HCEC 1CT (cell line): ENCODE results near the gene TMEM179B.
A peak's percentile ranks its signal among the peaks of the same experiment; 100 is the strongest.
"Not testable (repeated sequence)": the region's sequence is repeated elsewhere in the genome, so short reads cannot be mapped to it uniquely, and the experiment has no call there.

Source experiments
- DNase-seq: peaks from one replicate; pipeline ENCODE4 v3.0.0-alpha.2; 2017

The TMEM179B gene

DNA sequence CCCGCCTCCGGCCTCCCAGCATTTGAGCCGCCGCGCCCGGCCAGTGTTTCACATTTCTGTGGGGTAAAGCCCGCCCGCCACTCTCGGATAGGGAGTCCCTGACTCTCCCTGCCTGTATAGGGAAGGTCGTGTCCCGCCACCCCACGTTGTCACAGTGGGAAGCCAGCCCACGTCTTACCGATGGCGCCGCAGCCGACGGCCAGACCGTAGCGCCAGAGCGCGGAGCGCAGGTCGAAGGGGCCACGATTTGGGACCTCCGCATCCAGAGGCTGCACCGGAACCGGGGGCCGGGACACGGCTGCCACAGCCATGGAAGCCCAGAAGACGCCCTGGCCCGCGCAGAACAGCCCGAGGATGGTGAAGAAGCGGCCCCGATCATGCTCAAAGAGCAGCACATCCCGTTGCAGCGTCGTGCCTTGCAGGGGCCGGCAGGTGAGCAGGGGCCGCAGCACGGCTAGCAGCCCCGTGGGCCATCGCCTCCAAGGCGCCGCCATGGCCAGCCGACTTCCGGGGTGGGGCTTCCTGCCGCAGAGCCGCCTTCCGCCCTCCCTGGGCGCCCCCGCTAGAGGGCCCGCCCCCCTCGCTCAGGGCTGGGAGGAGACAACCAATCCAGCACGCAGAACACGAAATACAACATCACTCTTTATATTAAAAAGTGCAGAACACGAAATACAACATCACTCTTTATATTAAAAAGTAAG, 4.4 kb downstream of the TMEM179B start, which contains the start of gene TMEM223:
TSS of gene TMEM223 (minus strand) at position 506 of the 701 bp plus-strand sequence. CDS start at position 494, 12 bp downstream.
- peak; percentile 76 for DNase-seq

DNA sequence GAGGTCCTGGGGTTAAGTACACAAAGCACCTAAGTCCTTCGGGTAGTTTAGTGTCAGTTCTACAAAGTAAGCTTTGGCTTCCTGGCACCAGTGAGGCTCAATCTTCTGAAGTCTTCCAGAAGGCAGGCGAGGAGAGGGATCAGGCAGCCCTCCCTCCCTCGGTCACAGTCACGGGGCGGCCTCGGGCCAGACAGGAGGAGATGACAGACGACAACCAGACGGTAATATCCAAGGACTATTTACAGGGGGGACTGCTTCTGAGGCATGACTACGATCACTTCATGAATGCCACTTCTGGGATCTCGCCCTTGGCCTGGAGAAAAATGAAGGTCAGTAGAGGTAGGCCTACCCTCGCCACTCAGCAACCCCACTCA, 5.0 kb downstream of the TMEM179B start:
- no peak for DNase-seq

DNA sequence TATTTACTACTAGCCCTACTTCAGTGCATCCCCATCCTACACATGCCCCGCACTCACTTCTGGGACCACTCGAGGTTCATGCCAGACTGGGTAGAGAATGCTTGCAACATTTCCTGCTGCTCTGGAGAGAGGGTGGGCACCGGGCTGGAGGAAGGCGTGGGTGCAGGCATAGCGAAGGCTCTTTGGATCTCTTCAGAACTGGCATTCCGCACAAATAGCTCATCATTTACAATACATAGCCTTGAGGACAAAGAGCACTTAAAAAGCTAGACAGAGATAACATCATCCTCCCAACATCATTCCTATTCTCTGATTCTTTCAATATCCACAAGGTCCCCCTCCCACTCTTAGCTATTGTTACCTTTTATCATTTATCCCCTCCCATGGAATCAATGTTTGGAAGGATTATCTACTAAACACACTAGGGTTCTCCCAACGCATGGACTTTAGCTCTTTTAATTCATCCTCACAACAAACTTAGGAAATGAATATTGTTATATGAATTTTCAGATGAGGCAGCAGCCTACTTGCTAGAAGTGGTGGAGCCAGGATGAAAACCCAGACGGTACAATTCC, 7.1 kb downstream of the TMEM179B start:
- no peak for DNase-seq

DNA sequence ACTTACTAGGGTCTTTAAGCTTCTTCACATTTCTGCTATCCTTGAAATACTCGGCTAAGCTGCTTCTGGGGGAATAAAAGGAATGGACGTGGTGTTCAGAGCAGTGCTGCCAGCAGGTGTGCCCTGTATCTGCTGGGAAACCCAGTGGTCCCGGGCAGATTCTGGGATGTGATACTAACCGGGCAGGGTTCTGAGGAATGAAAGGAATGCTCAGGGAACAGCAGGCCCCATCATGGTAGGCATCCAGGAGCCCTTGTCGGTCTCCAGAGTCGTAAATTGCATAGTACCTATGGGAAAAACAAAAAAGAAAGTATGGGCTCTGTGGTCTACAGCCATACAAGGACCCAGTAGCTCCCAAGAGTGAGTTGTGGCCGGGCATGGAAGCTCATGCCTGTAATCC, 9.1 kb downstream of the TMEM179B start:
- DNase-seq: no peak

DNA sequence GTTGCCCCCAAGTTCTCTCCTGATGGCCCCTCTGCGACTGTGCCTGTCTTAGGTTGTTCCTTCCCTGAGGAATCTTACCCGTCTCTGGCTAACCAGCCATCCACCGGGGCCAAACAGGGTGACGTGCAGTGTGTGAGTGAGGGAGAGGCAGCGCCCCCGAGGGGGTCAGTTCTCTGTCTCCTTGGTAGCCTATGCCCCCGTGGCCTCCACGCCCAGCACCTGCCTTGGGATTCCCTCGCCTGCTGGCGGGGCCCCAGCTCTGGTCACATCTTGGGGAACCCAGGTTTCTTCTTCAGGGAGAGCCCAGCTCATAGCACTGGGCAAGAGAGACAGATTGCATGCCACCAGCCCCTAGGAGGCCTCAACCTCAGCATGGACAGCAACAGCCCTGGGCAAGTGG, 12.3 kb downstream of the TMEM179B start:
- DNase-seq: no peak

DNA sequence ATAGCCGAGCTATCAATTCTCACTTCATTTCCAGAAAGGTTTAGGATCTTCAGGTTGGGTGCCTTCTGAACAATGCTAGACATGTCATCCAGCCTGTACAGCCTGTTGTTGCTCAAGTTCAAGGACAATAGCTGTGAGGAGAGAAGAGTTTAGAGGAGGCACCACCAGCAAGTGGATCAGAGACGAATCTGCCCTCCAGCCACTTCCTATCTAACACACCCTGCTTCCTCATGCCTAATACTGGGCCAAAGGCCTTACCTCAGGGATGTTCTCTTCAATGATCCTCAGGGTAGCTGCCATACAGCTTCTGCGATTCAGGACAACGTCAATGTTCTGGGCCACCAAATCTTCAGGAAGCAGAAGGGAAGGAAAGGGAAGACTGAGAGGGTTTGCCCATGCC, 13.9 kb downstream of the TMEM179B start:
- no peak for DNase-seq

DNA sequence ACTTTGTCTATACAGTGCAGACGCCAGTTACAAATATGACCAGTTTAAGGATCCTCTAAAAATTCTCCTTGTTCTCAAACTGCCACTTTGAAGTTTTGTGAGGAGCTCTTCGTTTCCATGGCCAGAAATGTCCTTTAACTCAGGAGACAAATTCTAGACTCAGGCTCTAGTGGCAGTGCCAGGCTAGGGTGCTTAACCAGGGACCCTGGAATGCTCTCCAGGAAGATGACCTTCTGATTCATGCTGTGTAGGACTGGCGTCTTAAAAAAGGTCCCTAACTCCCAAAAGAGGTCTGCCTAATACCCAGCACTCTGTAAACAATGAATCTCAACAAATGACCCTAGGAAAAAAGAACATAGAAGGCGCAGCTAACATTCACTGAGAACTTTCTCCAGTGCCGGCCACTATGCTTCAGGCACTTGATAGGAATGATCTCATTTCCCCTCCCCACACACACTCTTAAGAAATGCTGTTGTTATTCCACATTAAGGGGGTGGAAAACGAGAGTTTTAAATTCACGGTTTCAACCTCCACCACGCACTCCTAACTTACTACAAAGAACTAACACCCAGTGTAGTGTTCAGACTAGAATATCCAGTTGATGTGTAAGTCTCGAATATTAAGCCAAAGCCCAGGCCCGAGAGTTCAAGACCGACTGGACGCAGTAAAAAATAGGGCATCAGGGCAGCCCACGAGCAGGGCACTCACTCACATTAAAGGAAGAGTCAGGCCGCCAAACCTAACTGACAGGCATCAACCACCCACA, 17.3 kb downstream of the TMEM179B start:
- DNase-seq: peak; percentile 37

DNA sequence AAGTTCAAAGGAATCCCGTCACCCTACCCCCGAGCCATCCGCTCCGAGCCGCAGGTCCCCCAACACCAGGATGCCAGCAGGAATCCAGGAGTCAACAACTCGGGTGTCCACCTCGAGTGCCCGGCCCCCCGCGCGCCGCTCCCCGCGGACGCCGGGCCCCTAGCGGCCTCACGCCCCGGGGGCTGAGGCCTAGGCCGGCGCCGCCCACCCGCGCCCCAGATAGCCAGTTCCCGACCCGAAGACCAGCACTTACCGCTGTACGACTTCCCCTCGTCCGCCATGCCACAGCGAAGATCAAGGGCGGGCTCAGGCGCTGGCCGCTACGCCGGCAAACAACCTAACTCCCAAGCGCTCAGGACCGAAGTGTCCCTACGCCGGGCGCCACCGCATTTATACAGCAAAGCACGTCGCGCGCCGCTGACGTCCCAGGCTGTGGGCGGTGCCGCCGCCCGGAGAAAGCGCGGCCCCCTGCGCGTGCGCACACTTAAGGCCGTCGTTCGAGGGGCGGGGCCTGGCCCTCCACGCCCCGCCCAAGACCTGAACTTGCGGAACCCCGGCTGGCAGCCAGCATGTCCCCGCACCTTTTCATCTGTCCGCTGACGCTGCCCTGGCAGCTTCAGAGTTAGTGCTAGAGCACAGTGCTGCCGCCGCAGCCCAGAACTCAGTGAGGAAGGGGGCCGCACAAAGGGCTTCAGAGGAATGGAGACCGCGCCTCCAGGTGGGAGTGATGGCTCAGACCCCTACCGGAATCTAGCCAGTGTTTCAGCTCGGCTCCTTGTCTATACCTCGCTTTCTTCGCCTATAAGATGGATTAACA, 18.1 kb downstream of the TMEM179B start, which contains the start of gene NXF1:
TSS of gene NXF1 (minus strand) at position 365 of the 817 bp plus-strand sequence. CDS start at position 281, 84 bp downstream.
- peak; percentile 90 for DNase-seq

DNA sequence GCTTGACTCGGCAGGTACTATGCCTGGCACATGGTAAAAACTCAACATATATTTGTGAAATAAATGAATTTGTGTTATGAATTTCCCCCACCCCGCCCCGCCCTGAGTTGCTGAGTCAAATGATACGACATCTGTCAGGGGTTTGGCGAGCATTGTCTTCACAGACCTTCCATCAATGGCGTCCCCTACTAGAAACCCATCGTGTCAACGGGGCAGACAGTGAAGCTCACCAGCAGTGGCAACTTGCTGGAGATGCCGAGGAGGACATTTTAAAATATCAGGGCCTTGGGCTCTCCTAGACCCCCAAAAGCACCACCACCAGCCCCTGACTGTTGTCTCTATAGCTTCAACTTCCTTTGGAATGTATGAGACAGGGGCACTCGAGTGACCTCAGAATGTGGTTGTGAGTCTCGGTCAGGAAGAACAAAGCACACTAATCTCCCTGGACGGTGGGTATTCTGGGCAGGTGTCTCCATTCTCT, 18.8 kb downstream of the TMEM179B start:
- no peak for DNase-seq

DNA sequence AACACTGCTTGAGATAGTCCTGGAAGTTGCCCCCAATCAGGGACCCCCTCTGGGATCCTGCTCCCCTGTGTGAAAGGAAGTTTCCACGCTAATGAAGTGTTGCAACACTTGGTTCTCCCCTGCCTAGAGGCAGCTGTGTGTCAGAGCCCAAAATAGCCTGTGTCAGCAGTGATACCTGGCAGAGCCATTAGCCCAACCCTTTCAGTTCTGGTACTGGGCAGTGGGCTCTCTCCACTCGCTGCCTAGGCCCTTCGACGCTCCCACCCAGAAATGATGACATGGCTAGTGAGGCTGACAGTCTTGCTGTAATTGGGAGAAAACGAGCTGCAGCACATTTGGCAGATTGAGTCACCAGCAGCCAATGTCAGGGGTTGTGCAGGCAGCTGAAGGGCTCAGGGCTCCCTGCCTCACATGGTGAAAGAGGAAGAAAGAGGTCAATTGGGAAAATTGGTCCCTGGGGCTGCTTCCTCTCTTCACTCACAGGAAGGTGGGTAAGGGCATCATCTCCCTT, 19.5 kb downstream of the TMEM179B start:
- DNase-seq: peak; percentile 41

DNA sequence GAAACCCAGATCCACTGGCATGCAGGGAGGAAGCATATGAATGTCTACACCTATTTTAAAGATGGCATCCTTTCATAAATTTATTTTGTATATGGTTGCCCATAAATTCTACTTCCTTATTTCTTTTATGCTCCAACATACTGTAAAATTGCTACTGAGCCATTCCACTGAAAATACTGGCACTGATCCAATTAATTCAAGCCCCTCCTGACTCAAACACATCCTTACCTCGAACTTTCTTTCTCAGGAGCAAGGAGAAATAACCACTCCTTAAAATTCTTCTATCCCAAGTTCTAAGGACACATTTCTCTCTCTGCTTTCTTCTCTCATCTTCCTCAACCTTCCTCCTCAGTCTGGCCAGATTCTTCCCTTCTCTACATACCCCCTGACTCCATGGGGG, 23.5 kb downstream of the TMEM179B start:
- DNase-seq: no peak

DNA sequence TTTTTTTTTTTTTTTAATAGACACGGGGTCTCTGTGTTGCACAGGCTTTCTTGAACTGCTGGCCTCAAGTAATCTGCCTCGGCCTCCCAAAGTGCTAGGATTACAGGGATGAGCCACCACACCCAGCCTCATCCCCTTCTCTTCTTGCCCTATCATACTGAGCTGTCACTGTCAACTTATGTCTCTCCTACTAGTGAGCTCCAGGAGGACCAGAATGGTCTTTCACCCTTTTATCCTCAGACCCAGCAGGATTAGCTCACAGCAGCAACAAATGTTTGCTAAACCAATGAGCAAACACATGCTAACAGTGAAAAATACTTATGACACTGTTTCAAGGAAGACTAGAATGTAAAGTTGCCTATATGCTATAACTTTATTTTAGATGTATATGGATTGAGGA, 24.5 kb downstream of the TMEM179B start:
- no peak for DNase-seq

DNA sequence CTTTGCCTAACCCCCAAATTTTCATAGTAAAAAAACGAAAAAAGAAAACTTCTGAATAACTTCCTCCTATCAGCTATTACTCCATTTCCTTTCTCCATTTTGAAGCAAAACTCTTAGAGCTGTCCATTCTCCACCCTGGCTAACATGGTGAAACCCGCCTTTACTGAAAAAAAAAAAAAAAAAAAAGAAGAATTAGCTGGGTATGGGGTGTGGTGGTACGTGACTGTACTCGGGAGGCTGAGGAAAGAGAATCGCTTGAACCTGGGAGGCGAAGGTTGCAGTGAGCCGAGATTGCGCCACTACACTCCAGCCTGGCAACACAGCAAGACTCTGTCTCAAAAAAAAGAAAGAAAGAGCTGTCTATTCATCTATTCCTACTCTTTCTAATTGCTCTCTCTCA, 29.4 kb downstream of the TMEM179B start:
- no peak for DNase-seq

DNA sequence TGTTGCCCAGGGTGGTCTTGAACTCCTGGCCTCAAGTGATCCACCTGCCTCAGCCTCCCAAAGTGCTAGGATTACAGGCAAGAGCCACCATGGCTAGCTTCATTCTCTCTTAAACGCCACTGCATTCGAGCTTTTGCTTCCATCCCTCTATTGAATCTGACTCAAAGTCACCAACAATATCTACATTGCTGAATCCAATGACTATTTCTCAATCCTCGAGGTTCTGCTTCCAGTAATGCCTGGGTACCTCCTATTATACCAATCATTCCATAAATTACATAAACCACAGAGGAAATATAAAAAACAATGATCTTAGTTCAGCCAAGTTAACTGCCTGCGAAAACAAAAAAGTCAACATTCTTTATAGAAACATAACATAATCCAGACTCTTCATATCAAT, 29.9 kb downstream of the TMEM179B start:
- DNase-seq: no peak

DNA sequence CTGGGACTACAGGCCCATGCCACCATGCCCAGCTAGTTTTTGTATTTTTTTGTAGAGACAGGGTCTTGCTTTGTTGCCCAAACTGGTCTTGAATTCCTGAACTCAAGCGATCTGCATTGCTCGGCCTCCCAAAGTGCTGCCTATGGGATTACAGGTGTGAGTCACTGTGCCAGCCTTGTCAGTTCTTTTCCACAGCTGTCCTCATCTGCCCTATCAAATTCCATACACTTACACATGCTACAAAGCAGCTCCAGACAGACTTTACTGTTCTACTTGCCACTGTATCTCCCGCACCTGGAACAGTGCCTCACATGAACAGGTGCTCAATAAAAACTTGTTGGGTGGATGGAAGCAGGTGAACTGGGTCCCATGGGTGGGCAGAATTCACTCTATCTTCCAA, 36.5 kb downstream of the TMEM179B start:
- DNase-seq: no peak

DNA sequence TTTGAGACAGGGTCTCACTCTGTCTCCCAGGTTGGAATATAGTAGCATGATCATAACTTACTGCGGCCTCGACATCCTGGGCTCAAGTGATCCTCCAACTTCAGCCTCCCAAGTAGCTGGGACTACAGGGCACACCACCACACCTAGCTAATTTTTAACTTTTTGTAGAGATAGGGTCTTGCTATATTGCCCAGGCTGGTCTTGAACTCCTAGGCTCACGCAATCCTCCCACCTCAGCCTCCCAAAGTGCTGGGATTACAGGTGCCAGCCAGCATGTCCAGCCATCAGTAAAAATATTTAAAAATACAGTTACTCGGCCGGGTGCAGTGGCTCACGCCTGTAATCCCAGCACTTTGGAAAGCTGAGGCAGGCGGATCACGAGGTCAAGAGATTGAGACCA, 40.9 kb downstream of the TMEM179B start:
- DNase-seq: not testable (repeated sequence)

DNA sequence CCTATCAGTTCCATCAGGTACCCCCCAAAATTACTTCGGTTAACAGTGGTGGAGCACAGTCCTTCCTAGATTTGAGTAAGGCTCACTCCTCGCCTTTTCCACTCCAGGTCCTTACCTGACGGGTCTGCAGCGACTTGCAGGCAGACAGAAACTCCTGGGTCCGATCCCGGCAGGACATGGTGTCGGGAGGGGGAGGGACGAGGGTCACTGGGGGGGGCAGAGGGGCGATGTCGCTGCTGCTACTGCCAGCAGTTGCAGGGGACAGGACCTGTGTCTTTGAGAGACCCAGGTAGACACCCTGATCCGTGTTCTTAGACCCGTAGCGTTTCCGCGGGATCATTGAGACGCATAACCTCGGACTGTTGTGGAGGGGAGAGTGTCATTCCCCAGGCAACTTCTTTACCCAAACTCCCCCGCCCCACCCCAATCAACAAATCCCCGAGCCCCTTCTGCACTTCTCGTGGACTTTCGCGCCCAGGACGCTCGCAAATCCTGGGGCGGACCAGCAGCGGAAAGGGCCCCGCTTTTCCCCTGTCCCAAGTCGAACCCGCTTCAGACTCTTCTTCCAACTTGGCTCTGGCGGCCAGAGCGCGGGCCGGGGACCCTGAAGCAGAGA, 43.8 kb downstream of the TMEM179B start:
- DNase-seq: no peak

DNA sequence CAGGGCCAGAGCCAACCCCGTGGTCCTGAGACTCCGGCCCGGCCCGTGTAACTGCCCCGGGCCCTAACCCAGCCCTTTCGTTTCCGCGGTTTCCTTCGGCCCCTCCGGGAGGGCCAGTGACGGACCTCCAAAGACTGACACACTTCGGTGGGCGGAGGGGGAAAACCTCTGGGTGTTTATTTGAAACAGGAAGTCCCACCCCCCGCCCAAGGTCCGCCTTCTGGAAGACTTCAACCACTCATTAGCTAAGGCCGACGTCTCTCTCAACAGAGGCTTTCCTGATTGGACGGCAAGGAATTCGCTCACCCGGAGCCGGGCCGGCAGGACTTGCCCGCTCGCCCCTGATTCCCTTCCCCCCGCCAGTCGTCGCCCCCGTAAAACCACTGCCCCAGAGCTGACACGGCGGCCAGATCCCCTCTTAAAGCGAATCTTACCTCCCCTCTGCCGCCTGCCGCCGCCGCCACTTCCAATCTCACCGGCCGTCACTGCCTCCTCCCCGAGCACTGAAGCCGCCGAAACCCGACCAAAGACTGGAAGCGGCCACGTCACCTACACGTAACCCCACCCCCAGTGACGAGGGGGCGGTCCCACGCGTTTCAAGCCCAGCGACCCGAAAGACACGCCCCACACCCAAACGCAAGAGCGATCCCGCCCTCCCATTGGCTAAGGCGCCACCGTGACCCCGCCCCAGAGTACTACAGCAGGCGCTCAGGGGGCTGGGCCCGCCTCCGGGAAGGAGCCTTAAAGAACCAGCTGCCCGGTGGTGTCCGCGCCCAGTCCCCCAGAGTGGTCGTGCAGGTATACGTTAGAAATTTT, 44.5 kb downstream of the TMEM179B start, which contains the start of gene STX5:
TSS of gene STX5 (minus strand) at position 532 of the 816 bp plus-strand sequence. CDS start 808 bp downstream, outside the sequence.
- DNase-seq: peak; percentile 98

DNA sequence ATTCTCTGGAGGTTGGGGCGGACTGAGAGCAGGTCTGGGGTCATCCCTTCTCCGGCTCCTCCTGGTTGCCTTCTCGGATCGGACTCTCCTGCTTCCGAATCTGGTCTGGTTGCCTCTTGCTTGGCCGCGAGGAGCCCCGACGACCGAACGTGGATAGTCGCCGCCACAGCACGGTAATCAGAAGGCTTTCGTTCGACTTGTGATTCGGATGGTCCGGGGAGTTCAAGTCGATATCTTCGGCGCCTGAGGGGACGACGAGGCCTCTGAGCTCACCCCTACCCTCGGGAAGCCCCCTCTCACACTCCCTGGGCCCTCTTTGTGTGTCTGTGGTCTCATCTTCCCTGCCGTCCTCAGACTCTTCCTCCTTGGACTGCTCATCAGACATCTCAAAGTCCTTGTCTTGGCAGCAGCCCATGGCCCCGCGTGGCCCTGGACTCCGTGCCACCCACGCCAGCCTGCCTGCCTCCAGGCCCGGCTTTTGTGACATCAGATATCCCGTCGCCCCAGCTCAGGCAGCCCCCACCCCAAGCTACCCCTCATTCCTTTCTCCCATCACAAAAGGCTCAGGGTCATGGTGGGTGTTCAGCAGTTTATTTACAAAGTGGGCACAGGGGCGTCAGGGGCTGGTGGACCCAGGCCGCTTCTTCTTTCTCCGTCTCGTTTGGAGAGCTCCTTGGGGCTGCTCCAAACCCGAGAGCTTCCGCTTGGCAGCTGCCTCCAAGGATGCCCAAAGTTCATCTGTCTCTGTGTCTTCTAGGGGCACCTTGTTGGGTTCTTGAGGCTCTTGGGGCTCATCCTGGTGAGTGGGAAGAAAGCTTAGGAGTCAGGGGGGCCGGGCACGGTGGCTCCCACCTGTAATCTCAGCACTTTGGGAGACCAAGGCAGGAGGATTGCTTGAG, 45.4 kb downstream of the TMEM179B start, which contains the start of gene TEX54:
TSS of gene TEX54 (minus strand) at position 506 of the 899 bp plus-strand sequence.
- no peak for DNase-seq

DNA sequence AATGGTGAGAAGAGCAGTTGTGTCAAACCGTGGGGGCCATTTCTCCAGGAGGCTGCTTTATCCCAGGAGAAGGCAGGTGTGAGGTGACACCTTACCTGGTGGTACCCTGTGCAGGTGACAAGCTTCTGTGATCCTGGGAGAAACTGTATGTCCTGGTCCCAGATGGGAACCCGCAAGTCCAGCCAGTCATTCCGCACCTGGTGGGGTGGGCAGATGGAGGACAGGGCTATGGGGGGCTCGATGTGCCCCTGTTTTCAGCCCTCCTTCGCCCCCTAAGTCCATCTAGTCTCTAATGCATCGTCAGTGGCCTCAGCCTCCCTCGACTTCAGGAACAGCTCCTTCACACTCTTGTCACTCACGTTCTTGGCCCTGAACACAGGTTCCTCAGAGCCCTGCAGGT, 48.1 kb downstream of the TMEM179B start:
- no peak for DNase-seq
